B cell (primary cell): ENCODE results near the gene FXR1.

Experiments used
- EZH2 ChIP-seq: IDR thresholded peaks from 2 replicates; pipeline ENCODE4 v1.6.1; 2012; ENCODE audit warnings: borderline replicate concordance, low read depth, mild to moderate bottlenecking, moderate library complexity, low read length; ENCODE audit not compliant: insufficient read depth, poor library complexity, severe bottlenecking
- TF ChIP-seq, protein P1 (sequence below): fragments of 200-600 bp; IDR thresholded peaks from one replicate; pipeline ENCODE4 v1.8.0; 2022; ENCODE audit warnings: antibody characterized with exemption, mild to moderate bottlenecking

DNA sequence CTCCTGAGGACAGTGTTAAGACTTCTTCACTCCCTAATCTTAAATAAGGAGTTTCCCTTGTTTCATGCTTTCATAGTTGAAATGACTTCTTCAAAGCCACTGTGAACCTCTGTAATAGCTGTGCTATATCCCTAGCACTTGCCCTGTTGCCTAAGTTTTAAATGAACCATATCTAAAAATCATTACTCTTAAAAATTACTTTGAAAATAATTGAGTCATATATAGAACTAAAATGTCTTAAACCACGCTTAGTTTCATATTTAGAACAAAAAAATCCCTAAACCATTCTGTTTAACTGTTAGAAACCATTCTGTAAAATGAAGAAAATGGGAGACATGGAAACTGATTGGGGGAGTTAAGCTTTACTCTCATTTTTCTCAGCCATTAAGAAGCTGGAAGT lies 47.2 kb downstream of the FXR1 start:
- TF ChIP-seq, protein P1, sequence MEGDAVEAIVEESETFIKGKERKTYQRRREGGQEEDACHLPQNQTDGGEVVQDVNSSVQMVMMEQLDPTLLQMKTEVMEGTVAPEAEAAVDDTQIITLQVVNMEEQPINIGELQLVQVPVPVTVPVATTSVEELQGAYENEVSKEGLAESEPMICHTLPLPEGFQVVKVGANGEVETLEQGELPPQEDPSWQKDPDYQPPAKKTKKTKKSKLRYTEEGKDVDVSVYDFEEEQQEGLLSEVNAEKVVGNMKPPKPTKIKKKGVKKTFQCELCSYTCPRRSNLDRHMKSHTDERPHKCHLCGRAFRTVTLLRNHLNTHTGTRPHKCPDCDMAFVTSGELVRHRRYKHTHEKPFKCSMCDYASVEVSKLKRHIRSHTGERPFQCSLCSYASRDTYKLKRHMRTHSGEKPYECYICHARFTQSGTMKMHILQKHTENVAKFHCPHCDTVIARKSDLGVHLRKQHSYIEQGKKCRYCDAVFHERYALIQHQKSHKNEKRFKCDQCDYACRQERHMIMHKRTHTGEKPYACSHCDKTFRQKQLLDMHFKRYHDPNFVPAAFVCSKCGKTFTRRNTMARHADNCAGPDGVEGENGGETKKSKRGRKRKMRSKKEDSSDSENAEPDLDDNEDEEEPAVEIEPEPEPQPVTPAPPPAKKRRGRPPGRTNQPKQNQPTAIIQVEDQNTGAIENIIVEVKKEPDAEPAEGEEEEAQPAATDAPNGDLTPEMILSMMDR: no peak
- no peak for TF ChIP-seq EZH2
